Islet precursor cell (in vitro differentiated cells): ENCODE measurements around the gene CRYBG1.
"Not testable (repeated sequence)": the region's sequence is repeated elsewhere in the genome, so short reads cannot be mapped to it uniquely, and the experiment has no call there.

Experiments used
- DNase-seq: peaks from one replicate; pipeline ENCODE4 v3.0.0-alpha.2; 2018

Gene CRYBG1

GRCh38 chr6:106377061-106377540 is 16.6 kb downstream of the CRYBG1 start:
- DNase-seq = no peak

- DNase-seq = no peak
Observed at GRCh38 chr6:106379951-106380350, 19.4 kb downstream of the CRYBG1 start.

GRCh38 chr6:106380407-106380806 is 19.9 kb downstream of the CRYBG1 start:
- no peak for DNase-seq

GRCh38 chr6:106381223-106381622 is 20.7 kb downstream of the CRYBG1 start:
- DNase-seq = no peak

DNA sequence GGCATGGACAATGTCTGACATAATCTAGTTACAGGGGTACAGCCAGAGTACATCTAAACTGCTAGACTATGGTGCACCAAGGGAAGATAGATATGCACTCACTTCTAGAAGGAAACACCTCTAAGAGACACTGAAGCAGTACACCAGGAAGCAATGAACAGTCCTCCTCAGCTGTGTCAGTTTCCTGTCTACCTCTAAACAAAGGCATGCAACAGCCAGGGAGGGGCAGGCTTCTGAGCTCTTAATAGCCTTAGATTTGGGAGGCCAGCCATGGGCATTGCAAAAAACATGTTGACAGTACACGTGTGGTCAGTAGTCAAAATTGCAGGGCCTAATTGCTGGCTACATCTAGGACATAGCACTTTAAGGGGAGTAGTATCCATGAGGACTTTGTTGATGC is 21.4 kb downstream of the CRYBG1 start:
- DNase-seq = peak; percentile 55

GRCh38 chr6:106383573-106383972 is 23.1 kb downstream of the CRYBG1 start:
- no peak for DNase-seq

- no peak for DNase-seq
Observed at GRCh38 chr6:106385530-106385929, 25.0 kb downstream of the CRYBG1 start.

- DNase-seq = no peak
Observed at GRCh38 chr6:106387875-106388274, 27.4 kb downstream of the CRYBG1 start.

DNA sequence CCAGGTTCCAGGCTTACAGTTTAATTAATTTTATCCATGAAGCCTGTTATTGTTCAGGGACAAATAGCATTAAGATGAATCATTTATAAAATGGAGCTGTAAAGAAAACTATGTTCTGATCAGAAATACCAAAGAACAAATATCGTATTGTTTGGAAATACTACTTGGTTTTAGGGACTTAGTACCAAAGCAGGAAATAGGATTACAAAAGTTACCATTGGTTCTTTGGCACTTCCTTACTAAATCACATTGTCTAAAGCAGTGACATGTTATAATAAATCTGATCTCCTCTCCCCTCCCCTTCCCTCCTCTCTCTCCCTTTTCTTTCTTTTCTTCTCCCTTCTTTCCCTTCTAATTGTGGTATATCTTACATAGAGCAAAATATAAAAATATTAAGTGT is 29.6 kb downstream of the CRYBG1 start:
- no peak for DNase-seq

DNA sequence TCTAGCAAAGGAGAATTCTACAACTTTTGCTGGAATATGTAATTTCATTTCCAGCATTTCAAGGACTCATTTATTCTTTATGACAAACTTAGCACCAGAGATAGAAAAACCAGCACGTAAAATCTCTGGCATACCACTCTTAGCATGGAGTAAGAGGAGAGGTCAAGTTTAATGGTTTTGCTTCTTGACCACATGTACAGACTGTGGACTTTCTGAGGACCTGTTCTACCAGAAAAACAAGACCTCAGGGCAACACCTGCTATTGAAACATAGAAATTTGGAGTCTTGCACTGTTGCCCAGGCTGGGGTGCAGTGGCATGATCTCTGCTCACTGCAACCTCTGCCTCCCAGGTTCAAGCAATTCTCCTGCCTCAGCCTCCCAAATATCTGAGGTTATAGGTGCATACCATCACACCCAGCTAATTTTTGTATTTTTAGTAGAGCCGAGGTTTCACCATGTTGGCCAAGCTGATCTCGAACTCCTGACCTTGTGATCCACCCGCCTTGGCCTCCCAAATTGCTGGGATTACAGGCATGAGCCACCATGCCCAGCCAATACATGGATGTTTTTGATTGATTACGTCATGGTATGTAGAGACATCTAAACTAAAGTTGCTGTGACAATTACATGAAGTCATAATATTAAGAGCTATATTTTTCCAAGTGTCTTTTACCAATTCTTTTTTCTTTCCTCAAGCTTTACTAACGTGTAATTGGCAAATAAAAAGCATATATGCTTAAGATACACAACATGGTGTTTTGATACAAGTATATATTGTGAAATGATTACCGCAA is 36.1 kb downstream of the CRYBG1 start:
- no peak for DNase-seq

GRCh38 chr6:106397431-106397830 is 36.9 kb downstream of the CRYBG1 start:
- DNase-seq = no peak

DNA sequence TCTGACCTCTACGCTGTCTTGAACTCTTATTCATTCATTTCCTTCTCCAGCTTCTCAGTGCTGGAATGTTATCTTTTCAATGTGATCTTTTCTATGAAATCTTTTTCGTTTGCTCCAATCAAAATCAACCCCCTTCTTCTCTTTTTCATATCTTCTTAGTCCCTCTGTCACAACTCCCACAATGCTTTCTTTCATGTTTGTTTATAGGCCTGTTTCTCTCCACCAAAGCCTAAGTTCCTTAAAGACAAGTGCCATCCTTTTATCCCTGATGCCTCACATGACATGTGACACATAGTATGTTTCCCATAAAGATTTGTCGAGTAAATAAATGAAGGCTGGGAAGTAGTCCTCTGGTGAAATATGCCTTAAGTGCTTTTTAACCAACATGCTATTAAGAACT is 38.1 kb downstream of the CRYBG1 start:
- no peak for DNase-seq

- DNase-seq = not testable (repeated sequence)
Observed at GRCh38 chr6:106405044-106405443, 44.5 kb downstream of the CRYBG1 start.

DNA sequence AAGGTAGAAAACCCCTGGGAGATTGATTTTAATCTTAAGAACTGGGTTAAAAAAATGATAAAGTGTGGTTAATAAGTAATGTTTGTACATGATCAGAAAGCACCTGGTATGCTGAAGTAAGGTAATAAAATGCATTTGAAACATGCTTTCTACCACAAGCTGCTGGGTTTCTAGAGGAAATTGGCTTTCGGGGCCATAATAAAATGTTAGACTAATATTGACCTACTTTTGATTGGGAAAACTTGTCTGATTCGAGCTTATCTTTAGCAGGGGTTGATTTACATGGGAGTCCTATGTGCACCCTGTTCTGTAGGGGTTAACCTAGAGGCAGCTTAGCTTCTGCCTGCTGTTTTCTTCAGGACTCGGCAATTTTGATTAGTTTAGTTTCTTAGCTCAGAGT is 50.5 kb downstream of the CRYBG1 start:
- DNase-seq = no peak

- DNase-seq = no peak
Observed at GRCh38 chr6:106411643-106412200, 51.2 kb downstream of the CRYBG1 start.

DNA sequence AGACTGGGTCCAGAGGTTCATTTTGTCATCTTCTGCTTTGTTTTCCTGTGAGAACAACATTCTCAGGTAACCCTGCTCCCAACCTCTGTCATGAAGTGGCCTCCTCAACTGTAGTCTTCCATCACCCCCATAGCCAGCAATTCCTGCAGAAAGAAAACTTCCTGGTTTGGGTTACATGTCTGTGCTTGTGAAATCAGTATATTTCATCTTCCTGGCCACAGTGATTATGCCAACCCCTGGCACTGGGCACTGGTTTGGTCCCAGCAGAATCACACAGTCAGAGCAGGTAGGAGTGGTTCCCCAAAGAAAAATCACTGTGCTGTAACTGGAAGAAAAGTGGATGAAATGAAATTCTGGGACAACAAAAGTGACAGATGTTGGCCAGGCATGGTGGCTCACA is 52.5 kb downstream of the CRYBG1 start:
- no peak for DNase-seq

- DNase-seq = no peak
Observed at GRCh38 chr6:106413722-106414121, 53.2 kb downstream of the CRYBG1 start.

DNA sequence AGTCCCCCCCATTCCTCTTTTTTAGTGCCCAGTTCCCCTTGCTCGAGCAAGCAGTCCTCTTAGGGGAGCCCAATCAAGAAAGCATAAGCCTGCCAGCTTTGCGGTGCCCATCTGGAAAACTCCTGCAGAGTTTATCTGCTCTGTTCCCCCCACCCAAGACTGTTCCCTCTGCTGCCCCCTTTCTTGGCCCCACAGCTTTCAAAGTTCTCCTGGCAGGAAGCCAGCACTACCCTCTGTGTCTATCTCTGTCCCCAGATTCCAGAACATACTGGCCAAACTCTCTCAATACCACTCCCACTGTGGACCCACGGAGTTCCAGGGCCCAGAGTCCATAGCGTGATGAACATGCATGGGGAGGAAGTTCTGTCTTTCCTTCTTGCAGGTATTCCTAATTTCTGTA is 55.4 kb downstream of the CRYBG1 start:
- no peak for DNase-seq

GRCh38 chr6:106417572-106418147 is 57.1 kb downstream of the CRYBG1 start:
- DNase-seq = no peak

DNA sequence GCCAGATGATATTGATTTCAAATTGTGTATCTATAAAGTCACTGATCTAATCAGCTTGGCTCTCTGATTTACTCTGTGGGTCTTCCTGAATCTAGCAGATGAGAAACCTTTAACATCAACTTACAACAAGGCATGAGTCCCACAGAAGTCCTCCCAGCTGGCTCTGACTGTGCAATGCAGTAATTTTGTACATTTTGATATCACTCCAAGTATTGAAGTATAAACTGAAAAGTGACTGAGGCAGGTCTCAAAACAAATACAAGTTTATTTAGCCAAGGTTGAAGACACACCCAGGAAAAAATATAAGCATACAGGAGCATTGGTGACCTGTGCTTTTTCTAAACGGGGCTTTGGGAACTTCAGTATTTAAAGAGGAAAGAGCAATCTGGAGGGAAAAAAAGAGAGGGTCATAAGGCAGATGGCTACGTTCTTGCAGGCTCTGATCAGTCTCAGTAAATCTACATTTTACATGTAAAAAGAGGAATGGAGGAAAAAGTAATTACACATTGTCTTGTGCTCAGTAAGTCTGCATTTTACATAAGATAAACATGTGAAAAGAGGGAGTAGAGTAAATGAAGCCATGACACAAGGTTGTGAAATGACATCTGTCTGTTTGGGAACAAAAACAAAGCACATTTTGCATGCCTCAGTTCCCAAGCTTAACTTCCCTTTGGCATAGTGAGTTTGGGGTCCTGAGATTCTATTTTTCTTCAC is 59.5 kb downstream of the CRYBG1 start:
- DNase-seq = no peak

DNA sequence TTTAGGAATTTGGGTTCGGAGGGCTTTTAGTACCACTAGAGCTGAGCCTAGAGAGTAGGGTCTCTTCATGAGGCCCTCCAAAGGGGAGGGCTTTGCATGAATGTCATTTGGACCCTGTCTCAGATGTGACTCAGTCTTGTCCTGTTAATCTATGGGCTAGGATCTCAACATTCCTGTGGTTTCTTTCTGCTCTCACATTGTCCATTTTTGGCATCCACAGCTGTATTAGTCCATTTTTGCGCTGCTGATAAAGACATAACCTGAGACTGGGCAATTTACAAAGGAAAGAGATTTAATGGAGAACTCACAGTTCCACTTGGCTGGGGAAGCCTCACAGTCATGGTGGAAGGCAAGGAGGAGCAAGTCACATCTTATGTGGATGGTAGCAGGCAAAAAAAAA is 61.0 kb downstream of the CRYBG1 start:
- DNase-seq = no peak

DNA sequence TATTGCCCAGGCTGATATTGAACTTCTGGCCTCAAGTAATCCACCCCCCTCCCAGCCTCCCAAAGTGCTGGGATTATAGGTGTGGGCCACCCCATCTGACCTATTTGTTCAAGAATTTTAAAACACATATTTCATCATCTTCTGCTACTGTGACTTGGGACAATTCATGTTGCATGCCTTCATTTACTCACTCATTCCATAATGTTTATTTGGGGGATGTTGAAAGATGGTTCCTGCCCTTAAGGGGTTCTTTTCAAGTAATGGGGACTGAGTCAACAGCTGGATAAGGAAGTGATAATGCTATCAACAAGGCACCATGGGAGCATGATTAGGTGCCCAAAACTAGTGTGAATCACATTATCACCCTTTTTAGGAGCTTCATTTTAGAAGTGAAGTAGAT is 62.0 kb downstream of the CRYBG1 start:
- no peak for DNase-seq

DNA sequence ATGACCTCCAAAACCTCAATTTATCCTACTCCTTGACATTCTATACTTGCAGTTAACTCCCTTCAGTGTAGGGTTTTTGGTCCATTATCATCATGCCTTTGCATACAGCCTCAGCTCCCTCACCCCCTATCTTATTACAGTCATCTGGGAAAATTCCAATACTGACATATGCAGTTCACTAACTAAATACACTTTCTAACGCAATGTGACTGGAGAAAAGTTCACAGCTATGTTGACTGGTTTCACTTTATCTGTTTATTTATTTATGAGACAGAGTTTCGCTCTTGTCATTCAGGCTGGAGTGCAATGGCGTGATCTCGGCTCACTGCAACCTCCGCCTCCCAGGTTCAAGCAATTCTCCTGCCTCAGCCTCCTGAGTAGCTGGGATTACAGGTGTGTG is 64.9 kb downstream of the CRYBG1 start:
- no peak for DNase-seq
